Ishikawa (cell line): ENCODE measurements around the gene BIRC7.

ENCODE experiments used
- CEBPB ChIP-seq: IDR thresholded peaks from 2 replicates; pipeline ENCODE4 v1.6.1; 2012
- CREB1 ChIP-seq: IDR thresholded peaks from 2 replicates; pipeline ENCODE4 v1.6.1; 2012; ENCODE audit warnings: low read depth
- EGR1 ChIP-seq: IDR thresholded peaks from 2 replicates; pipeline ENCODE4 v1.6.1; 2012
- EP300 ChIP-seq: IDR thresholded peaks from 2 replicates; pipeline ENCODE4 v1.6.1; 2012; ENCODE audit warnings: borderline replicate concordance
- FOXM1 ChIP-seq: IDR thresholded peaks from 2 replicates; pipeline ENCODE4 v1.6.1; 2012; ENCODE audit warnings: low read depth, borderline replicate concordance
- MAX ChIP-seq: IDR thresholded peaks from 2 replicates; pipeline ENCODE4 v1.6.1; 2012
- NFIC ChIP-seq: IDR thresholded peaks from 2 replicates; pipeline ENCODE4 v1.6.1; 2012
- RAD21 ChIP-seq: IDR thresholded peaks from 2 replicates; pipeline ENCODE4 v1.6.1; 2012; ENCODE audit warnings: low read depth
- TAF1 ChIP-seq: IDR thresholded peaks from 2 replicates; pipeline ENCODE4 v1.6.1; 2012; ENCODE audit warnings: low read depth, mild to moderate bottlenecking
- TCF12 ChIP-seq: IDR thresholded peaks from 2 replicates; pipeline ENCODE4 v1.6.1; 2012; ENCODE audit warnings: low read depth
- TEAD4 ChIP-seq: IDR thresholded peaks from 2 replicates; pipeline ENCODE4 v1.6.1; 2012
- YY1 ChIP-seq: IDR thresholded peaks from 2 replicates; pipeline ENCODE4 v1.6.1; 2012; ENCODE audit warnings: low read depth
- ZBTB7A ChIP-seq: IDR thresholded peaks from 2 replicates; pipeline ENCODE4 v1.6.1; 2012; ENCODE audit warnings: low read depth
- TF ChIP-seq, protein P1 (sequence below): IDR thresholded peaks from 2 replicates; pipeline ENCODE4 v1.6.1; 2012
- TF ChIP-seq, protein P2 (sequence below): IDR thresholded peaks from 2 replicates; pipeline ENCODE4 v1.6.1; 2012; ENCODE audit warnings: low read depth, mild to moderate bottlenecking

Gene BIRC7

GRCh38 chr20:63235399-63235983 lies at the start of gene BIRC7:
Gene BIRC7 (plus strand): TSS chr20:63235905. CDS start chr20:63236097, 192 bp downstream.
- TF ChIP-seq TAF1: no peak
- TF ChIP-seq RAD21: no peak
- TF ChIP-seq EP300: no peak
- TF ChIP-seq TCF12: no peak
- no peak for TF ChIP-seq TEAD4
- no peak for TF ChIP-seq YY1
- TF ChIP-seq, protein P1, sequence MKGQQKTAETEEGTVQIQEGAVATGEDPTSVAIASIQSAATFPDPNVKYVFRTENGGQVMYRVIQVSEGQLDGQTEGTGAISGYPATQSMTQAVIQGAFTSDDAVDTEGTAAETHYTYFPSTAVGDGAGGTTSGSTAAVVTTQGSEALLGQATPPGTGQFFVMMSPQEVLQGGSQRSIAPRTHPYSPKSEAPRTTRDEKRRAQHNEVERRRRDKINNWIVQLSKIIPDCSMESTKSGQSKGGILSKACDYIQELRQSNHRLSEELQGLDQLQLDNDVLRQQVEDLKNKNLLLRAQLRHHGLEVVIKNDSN: no peak
- TF ChIP-seq EGR1: no peak
- TF ChIP-seq CEBPB: no peak
- no peak for TF ChIP-seq ZBTB7A
- no peak for TF ChIP-seq CREB1
- no peak for TF ChIP-seq MAX
- no peak for TF ChIP-seq FOXM1
- TF ChIP-seq NFIC: no peak
- TF ChIP-seq, protein P2, sequence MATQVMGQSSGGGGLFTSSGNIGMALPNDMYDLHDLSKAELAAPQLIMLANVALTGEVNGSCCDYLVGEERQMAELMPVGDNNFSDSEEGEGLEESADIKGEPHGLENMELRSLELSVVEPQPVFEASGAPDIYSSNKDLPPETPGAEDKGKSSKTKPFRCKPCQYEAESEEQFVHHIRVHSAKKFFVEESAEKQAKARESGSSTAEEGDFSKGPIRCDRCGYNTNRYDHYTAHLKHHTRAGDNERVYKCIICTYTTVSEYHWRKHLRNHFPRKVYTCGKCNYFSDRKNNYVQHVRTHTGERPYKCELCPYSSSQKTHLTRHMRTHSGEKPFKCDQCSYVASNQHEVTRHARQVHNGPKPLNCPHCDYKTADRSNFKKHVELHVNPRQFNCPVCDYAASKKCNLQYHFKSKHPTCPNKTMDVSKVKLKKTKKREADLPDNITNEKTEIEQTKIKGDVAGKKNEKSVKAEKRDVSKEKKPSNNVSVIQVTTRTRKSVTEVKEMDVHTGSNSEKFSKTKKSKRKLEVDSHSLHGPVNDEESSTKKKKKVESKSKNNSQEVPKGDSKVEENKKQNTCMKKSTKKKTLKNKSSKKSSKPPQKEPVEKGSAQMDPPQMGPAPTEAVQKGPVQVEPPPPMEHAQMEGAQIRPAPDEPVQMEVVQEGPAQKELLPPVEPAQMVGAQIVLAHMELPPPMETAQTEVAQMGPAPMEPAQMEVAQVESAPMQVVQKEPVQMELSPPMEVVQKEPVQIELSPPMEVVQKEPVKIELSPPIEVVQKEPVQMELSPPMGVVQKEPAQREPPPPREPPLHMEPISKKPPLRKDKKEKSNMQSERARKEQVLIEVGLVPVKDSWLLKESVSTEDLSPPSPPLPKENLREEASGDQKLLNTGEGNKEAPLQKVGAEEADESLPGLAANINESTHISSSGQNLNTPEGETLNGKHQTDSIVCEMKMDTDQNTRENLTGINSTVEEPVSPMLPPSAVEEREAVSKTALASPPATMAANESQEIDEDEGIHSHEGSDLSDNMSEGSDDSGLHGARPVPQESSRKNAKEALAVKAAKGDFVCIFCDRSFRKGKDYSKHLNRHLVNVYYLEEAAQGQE: no peak

GRCh38 chr20:63186084-63186483 lies 49.6 kb upstream of the BIRC7 start:
- TF ChIP-seq CREB1 (no peak), ZBTB7A (no peak), YY1 (no peak), NFIC (no peak), FOXM1 (no peak), TCF12 (no peak), RAD21 (no peak), CEBPB (no peak), TAF1 (no peak), TEAD4 (no peak), EGR1 (no peak)
- TF ChIP-seq, protein P1: no peak
- TF ChIP-seq, protein P2: no peak

DNA sequence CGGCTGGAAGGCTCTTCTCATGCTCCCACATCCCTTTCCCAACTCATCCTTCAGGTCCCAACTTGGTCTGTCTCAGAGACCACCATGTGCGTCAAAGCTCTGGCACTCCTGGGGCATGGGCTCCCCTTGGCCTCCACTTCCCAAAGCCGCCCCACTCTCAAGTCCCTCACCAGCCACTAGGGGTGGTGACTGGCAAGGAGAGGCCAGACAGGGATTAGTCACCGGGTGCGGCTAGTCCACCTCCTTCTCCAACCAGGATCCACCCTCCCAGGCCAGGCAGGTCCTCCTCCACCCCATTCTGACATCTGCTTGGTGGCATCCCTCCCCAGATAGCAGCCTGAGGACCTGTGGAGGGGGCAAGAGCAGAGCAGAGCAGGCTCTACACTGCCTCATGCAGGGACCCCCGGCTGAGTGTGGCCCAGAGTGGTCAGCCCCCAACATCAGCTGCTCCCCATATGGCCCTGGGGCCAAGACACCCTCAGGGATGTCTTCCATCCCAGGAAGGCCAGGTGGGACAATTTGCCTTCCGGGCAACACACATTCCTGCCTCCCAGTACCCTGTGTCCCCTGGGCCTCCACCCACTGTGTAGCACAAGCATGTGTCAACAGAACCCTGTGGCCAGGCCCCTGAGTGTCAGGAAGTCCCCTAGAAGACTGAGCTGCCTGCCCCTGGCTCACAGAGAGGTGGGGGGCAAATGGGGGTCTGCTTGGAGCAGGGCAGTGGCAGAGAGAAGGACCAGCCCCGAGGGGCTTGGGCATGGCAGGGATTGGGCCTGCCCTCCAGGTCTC lies 49.0 kb upstream of the BIRC7 start:
- TF ChIP-seq NFIC (no peak), ZBTB7A (no peak), RAD21 (no peak), TAF1 (no peak), EP300 (no peak), EGR1 (no peak), YY1 (no peak), CEBPB (no peak), MAX (no peak), TEAD4 (no peak), TCF12 (no peak), CREB1 (no peak), FOXM1 (no peak)
- TF ChIP-seq, protein P2: no peak
- TF ChIP-seq, protein P1: no peak
